Suppressor macrophage treated with lipopolysaccharide for 4 hours (primary cell): Measurements from ENCODE around the gene SYNE2.
"Not testable (repeated sequence)": the region's sequence is repeated elsewhere in the genome, so short reads cannot be mapped to it uniquely, and the experiment has no call there.

Experiments used
- DNase-seq: peaks from one replicate; pipeline ENCODE4 v3.0.0-alpha.2; 2020

SYNE2 gene

DNA sequence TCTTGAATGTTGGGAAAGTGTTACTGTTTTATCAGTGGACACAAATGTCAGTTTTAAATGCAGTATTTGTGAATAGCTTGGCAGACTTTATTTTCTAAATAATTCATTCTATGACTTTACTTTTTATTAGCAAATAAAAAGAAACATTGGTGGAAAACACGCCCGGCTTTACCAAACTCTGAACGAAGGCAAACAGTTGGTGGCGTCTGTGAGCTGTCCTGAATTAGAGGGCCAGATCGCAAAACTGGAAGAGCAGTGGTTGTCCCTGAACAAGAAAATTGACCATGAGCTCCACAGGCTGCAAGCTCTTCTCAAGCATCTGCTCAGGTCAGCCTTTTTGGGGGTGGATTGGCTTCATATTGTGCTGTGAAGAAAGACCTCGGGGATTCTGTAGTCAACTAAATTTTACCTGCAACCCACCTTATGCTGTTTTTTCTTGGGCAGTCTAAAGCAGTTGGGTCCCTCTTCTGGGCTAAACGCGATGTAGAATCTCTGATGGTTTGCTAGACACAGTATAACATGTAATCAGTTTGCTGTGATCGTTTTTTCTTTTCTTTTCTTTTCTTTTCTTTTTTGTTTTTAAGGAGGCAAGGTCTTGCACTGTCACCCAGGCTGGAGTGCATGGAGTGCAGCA is 285.0 kb downstream of the SYNE2 start:
- DNase-seq, result no peak

DNA sequence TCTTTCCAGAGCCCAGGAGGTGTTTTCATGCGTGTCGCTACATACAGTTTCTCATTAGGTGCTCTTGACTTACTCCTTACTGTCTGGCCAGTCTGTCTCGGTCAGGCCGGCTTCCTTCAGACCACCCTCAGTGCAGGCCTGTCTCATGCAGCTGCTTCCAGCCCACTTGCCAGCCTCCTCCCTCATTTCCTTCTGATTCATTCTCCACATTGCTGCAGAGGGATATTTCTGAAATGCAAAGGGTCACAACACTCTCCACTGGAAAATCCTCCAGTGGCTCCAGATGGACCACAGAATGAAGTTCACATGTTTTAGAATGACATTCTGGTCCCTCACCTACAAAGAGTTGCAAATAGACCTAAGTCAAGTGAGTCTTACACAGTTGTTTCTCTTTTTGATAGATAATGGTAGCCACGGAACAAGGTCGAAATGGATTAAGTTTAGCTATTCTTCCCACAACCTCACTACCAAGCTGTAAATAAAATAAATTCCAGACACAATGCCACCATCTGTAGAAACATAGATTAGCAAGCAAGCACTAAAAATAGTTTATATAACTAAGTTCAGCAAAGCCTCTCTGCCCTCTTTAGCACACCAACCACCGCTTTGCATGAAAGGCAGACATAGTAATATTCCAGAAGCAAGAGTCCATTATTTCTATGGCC is 294.5 kb downstream of the SYNE2 start:
- DNase-seq, result no peak

DNA sequence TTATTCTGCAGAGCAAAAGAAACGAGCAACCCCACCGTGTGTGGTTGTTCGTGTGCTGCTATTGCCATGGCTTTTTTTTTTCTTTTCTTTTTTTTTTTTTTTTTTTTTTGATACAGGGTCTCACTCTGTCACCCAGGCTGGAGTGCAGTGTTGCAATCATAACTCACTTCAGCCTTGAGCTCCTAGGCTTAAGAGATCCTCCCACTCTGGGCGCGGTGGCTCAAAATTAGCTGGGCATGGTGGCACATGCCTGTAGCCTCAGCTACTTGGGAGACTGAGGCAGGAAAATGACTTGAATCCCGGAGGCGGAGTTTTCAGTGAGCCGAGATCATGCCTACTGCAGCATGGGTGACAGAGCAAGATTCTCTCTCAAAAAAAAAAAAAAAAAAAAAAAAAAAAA is 297.1 kb downstream of the SYNE2 start:
- no peak for DNase-seq

DNA sequence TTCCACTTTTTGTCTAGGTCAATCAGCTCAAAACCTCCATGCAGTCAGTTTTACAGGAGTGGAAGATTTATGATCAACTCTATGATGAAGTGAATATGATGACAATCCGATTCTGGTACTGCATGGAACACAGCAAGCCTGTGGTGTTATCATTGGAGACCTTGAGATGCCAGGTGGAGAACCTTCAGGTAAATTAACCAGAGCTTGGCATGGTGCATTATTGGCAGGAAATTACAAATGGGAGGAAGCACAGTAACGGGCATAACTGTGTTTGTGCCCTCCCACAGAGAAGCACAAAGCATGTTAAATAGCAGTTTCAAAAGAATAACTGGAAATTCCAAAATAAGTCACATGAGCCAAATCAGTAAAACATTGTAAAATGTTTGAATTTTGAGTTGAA is 305.8 kb downstream of the SYNE2 start:
- DNase-seq, result no peak

DNA sequence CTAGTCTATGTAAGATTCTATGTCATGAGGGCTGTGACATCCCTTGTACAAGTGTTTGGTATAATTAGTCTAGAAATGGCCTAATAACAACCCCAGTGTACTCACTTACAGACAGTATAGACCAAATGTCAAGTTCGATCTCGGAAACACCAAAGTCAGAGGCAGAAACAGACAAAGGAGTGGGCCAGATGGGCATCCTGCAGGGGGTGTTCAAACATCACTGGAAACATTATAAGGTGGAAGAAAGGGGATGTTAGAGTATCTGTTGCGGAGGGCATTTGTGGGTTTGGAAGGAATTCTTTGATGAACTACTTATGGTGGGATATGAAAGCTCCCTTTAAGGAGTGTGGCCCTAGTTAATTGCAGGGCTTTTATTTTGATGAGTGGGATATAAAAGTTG is 306.8 kb downstream of the SYNE2 start:
- DNase-seq, result no peak

GRCh38 chr14:64170181-64170580 is 317.4 kb downstream of the SYNE2 start:
- DNase-seq, result no peak

DNA sequence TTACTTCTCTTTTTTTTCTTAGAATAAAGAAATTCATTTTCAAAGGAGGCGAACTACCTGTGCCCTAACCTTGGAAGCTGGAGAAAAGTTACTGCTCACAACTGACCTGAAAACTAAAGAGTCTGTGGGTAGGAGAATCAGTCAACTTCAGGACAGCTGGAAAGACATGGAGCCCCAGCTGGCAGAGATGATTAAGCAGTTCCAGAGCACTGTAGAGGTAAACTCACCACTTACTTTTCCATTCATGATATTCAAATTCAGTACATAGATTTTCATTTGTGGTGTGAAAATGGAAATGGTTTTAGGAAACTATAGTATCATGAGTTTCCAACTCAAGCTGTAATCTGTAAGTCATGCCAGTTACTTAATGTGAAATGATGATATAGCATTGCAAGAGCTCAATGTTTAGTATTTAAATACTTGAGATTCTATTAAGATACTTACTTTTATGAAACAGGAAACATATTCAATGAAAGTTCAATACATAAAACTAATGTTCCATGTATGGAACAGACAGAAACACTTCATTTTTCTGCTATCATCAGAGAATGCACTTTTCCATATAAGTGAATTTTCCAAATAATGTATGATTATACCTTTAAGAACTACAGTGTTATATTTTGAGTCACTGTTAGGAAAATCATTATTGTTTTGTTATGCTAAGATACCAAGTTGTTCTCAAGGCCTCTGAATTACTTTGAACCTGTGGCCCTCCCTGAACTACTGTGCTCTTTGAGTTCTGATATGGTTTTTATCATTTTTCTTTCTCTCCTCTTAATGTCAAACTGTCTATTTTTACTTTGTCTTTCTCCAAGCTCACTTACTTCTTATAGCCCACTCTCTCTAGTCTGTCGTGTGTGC is 322.3 kb downstream of the SYNE2 start:
- no peak for DNase-seq

DNA sequence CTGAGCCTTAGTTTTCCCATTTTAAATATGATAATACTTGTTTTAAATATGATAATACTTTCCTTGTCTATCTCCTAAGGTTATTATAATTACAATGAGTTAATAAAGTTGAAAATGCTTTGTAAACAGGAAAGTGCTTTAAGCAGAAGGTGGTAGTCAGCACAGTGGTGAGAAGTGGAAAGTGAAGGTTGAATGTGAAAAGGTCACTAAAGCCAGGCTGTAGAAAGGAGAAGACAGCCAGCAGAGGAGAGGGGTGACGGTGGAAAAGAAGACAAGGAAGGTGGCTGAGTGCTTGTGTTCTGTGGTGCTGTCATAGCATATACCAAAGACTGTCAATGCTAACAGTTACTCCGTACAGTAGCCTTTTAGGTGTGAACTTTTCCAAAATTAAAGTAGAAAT is 323.5 kb downstream of the SYNE2 start:
- no peak for DNase-seq

DNA sequence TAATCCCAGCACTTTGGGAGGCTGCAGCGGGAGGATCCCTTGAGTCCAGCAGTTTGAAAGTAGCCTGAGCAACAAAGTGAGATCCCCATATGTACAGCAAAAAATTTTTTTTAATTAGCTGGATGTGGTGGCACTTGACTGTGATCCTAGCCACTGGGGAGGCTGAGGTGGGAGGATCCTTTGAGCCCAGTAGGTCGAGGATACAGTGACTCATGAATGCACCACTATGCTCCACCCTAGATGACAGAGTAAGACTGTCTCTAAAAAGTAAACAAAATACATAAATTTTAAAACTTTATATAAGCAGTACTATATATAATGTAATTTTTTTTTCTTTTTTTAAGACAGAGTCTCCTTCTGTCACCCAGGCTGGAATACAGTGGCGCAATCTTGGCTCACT is 326.0 kb downstream of the SYNE2 start:
- no peak for DNase-seq

DNA sequence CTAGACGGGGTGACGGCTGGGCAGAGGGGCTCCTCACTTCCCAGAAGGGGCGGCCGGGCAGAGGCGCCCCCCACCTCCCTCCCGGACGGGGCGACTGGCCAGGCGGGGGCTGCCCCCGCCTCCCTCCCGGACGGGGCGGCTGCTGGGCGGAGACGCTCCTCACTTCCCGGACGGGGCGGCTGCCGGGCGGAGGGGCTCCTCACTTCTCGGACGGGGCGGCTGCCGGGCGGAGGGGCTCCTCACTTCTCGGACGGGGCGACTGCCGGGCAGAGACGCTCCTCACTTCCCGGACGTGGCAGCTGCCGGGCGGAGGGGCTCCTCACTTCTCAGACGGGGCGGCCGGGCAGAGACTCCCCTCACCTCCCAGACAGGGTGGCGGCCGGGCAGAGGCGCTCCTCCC is 330.1 kb downstream of the SYNE2 start:
- DNase-seq, result not testable (repeated sequence)

- DNase-seq, result no peak
These were observed 331.4 kb downstream of the SYNE2 start for GRCh38 chr14:64184103-64184729.

GRCh38 chr14:64185184-64185583 is 332.4 kb downstream of the SYNE2 start:
- DNase-seq, result no peak

- no peak for DNase-seq
These were observed 333.7 kb downstream of the SYNE2 start for GRCh38 chr14:64186231-64187129.

DNA sequence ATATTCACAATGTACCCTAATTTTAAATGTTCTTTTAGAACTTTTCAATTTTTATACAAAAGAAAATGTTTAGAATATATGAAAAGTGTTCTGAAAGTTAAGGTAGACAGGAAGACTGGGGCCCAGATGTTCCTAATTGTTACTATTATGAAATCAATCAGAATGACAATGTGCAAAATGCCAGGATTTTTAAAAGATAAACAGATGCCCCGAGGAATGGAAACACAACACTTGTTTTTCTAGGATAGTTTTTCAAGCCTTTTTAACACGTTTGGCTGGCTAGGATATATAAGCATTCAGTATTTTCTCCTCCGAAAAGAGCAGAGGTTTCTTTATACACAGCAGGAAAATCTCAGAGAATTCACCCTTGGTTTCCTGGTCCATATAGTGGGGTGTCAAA is 334.5 kb downstream of the SYNE2 start:
- DNase-seq, result no peak

- no peak for DNase-seq
These were observed 338.2 kb downstream of the SYNE2 start for GRCh38 chr14:64190974-64191502.

GRCh38 chr14:64191756-64192155 is 339.0 kb downstream of the SYNE2 start:
- no peak for DNase-seq

DNA sequence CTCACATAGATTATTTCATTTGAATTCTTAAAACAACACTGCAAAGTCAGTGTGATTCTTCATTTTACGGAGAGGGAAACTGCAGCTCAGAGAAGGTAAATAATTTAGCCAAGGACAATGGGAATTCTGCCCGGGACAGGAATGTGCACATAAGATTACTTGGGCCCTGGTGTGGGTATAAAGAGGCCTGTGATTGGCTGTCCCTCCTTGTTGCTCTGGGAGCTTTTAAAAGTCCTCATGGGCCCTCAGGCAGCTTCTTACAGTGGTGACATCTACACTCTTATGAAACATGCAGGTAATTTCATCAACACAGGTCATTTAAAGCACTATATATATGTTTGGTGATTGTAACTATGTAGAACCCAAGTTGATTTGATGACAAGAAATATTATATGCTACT is 341.0 kb downstream of the SYNE2 start:
- no peak for DNase-seq

DNA sequence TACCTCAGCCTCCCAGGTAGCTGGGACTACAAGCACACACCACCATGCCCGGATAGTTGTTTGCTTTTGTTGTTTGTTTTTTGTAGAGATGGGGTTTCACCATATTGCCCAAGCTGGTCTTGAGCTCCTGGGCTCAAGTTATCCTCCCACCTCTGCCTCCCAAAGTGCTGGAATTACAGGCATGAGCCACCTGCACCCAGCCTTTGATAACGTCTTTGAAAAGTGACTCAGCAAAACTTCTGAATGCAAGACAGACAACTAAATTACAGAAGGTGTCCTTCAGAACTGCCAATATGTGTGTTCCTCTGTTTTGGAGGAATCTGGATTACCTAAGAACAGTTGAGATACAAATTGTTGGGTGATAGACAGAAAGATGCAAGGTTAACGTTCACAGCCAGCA is 341.6 kb downstream of the SYNE2 start:
- no peak for DNase-seq

DNA sequence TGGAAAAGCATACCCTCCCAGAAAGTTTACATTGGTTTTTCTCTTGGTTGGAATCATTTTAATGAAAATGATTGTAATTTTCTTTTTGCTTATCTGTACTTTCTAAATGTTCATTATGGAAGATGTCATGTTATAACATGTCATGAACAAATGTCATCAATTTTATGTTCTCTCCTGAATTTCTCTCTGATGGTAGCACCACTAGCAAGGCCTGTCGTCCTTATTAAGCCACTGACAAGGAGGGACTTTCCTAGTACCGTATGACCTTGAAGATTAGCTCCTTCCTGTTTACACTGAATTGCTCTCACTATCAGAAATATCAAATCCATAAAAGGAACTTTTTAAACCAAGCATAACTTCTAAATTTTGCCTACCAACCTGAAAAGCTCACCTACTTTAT is 342.4 kb downstream of the SYNE2 start:
- DNase-seq, result no peak

- no peak for DNase-seq
These were observed 343.3 kb downstream of the SYNE2 start for GRCh38 chr14:64196056-64196455.

GRCh38 chr14:64196814-64197411 is 344.1 kb downstream of the SYNE2 start:
- no peak for DNase-seq

DNA sequence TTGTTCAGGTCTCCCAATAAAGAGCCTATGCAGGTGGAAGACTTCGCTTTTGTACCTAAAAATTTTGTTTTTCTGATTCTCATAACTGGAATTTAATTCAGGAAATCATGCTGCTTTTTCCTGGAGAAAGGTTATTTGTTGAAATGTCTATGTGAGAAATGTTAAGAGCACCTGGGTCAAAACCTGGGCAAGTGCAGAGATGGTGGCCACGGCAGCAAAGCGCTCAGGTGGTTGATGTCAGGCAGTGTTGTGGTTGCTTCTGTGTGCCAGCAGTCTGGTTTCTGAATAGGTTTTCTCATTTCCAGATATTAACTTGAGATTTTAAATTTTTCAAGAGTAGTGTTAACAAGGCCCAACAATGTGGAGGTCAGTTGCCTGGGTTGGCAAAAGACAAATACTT is 345.2 kb downstream of the SYNE2 start:
- DNase-seq, result no peak
